K562 (cell line): ENCODE results near the gene RAB1B. TPM values are rescaled to one million over a fixed set of nuclear protein-coding genes. Genes with fewer than 3 reads are reported as not detected.
"Not testable (repeated sequence)": the region's sequence is repeated elsewhere in the genome, so short reads cannot be mapped to it uniquely, and the experiment has no call there.

ENCODE experiments used
- ATAC-seq: fragments of 200-7000 bp; cut with Tn5 transposase; 3 replicates; pipeline ENCODE4 v1.9.1; 2020; ENCODE audit warnings: moderate library complexity
- BruUV-seq: library from RNA; stranded (reverse); fragments of 400-500 nt; replicated peaks from 2 replicates; lab custom pipeline; 2021; lab: Mats Ljungman, UMichigan
- CTCF ChIA-PET: fragments of 300-600 bp; formaldehyde crosslinking; extraction: SDS; loops from one replicate; lab custom pipeline; 2021; ENCODE audit warnings: low intra/inter-chr PET ratio; lab: Yijun Ruan, JAX
- POLR2A ChIA-PET: fragments of 300-600, 350-650 bp; sonication (Branson Sonifier 250); formaldehyde crosslinking; extraction: SDS; loops from one replicate; lab custom pipeline; 2021; ENCODE audit warnings: antibody characterized with exemption, inconsistent platforms; lab: Yijun Ruan, JAX
- DNase-seq, 4 experiments: peaks; one replicate each; pipeline versions ENCODE4 v3.0.0 to v3.0.0-alpha.2; 2011 to 2018; ENCODE audit warnings: low spot score in 3 of 4, mixed read lengths in 3 of 4; ENCODE audit errors: extremely low read depth in 1 of 4
- FAIRE-seq: peaks from 2 replicates; lab custom pipeline; 2011; peaks lifted over from hg19 to GRCh38; lab: Jason Lieb, UNC
- H2AFZ ChIP-seq: 2 replicates; pipeline ENCODE4 v1.6.0; 2011; ENCODE audit warnings: low read depth, low read length, control low read depth, inconsistent platforms
- H3K27ac ChIP-seq: fragments of 200-600 bp; 3 replicates; pipeline ENCODE4 v1.8.0; 2011; ENCODE audit warnings: low read depth, mild to moderate bottlenecking, control low read depth, inconsistent platforms, low read length, moderate library complexity, mixed read lengths; ENCODE audit errors: extremely low read depth
- H3K27me3 ChIP-seq, 2 experiments: fragments of 300-600 bp in 1 of 2; 2 replicates in 1 of 2; 3 replicates in 1 of 2; pipeline versions ENCODE4 v1.6.0 to v1.8.0; 2011; ENCODE audit warnings: inconsistent platforms in 2 of 2, low read length in 2 of 2, mild to moderate bottlenecking in 1 of 2, mixed read lengths in 1 of 2, moderate library complexity in 1 of 2; ENCODE audit not compliant: control insufficient read depth in 2 of 2, insufficient read depth in 2 of 2
- H3K36me3 ChIP-seq: fragments of 300-600 bp; 3 replicates; pipeline ENCODE4 v1.8.0; 2011; ENCODE audit warnings: mild to moderate bottlenecking, low read length, inconsistent platforms; ENCODE audit not compliant: control insufficient read depth, insufficient read depth
- H3K4me1 ChIP-seq, 2 experiments: fragments of 200-600 bp in 1 of 2; replicated peaks in 1 of 2; 2 replicates in 1 of 2; 3 replicates in 1 of 2; pipeline versions ENCODE4 v1.5.1 to v1.8.0; 2011; ENCODE audit warnings: inconsistent platforms in 2 of 2, low read length in 2 of 2, mild to moderate bottlenecking in 1 of 2, mixed read lengths in 1 of 2, moderate library complexity in 1 of 2; ENCODE audit not compliant: control insufficient read depth in 2 of 2, insufficient read depth in 2 of 2
- H3K4me2 ChIP-seq: 2 replicates; pipeline ENCODE4 v1.6.1; 2011; ENCODE audit warnings: low read length, control low read depth, inconsistent platforms, mixed read lengths; ENCODE audit not compliant: insufficient read depth
- H3K4me3 ChIP-seq: fragments of 200-600 bp; sonication (generic), shearing (Covaris generic); 2 replicates; pipeline ENCODE4 v1.5.1; 2016; ENCODE audit warnings: control low read depth, inconsistent platforms
- H3K79me2 ChIP-seq: fragments of 200-600 bp; 3 replicates; pipeline ENCODE4 v1.8.0; 2011; ENCODE audit warnings: low read length, inconsistent platforms; ENCODE audit not compliant: control insufficient read depth, insufficient read depth
- H3K9ac ChIP-seq, 2 experiments: 2 replicates each; pipeline versions ENCODE4 v1.6.0 to v1.6.1; 2011; ENCODE audit warnings: low read depth in 2 of 2, low read length in 2 of 2, control low read depth in 1 of 2, inconsistent platforms in 1 of 2, mild to moderate bottlenecking in 1 of 2, mixed read lengths in 1 of 2; ENCODE audit not compliant: insufficient read depth in 1 of 2
- H3K9me1 ChIP-seq: one replicate; pipeline ENCODE4 v1.6.0; 2011; ENCODE audit warnings: inconsistent platforms, mild to moderate bottlenecking, low read length, moderate library complexity; ENCODE audit not compliant: control insufficient read depth, insufficient read depth
- H3K9me3 ChIP-seq: replicated peaks from 2 replicates; pipeline ENCODE4 v1.5.1; 2011; ENCODE audit warnings: low read depth, low read length, inconsistent platforms; ENCODE audit not compliant: control insufficient read depth, insufficient read depth
- H4K20me1 ChIP-seq: replicated peaks from 2 replicates; pipeline ENCODE4 v1.6.1; 2011; ENCODE audit warnings: low read length, inconsistent platforms, mixed read lengths; ENCODE audit not compliant: control insufficient read depth, insufficient read depth
- ARID2 ChIP-seq: fragments of 450-650 bp; IDR thresholded peaks from 2 replicates; pipeline ENCODE4 v1.6.1; 2017; ENCODE audit warnings: antibody characterized with exemption, mild to moderate bottlenecking
- BCOR ChIP-seq: fragments of 450-650 bp; IDR thresholded peaks from 2 replicates; pipeline ENCODE4 v1.6.1; 2016
- CLOCK ChIP-seq: fragments of 250-450 bp; sonication (Bioruptor Pico); IDR thresholded peaks from 2 replicates; pipeline ENCODE4 v1.4.0; 2020; ENCODE audit warnings: mild to moderate bottlenecking, moderate library complexity, borderline replicate concordance
- KDM1A ChIP-seq, 2 experiments: fragments of 450-650 bp; IDR thresholded peaks; 2 replicates each; pipeline ENCODE4 v1.6.1; 2016; ENCODE audit warnings: mild to moderate bottlenecking in 2 of 2
- MAFF ChIP-seq: IDR thresholded peaks from 2 replicates; pipeline ENCODE4 v1.6.1; 2012; ENCODE audit warnings: low read length, improper control_type of control experiment
- PTTG1 ChIP-seq: fragments of 450-650 bp; IDR thresholded peaks from 2 replicates; pipeline ENCODE4 v1.6.1; 2016; ENCODE audit warnings: low read depth, mild to moderate bottlenecking, missing genetic modification characterization, missing compliant biosample characterization
- ZBTB43 ChIP-seq: sonication (generic); formaldehyde crosslinking; IDR thresholded peaks from 2 replicates; pipeline ENCODE4 v1.8.0; 2023; ENCODE audit warnings: mild to moderate bottlenecking, missing genetic modification reagents
- ZNF134 ChIP-seq: fragments of 250-450 bp; sonication (Bioruptor Pico); conservative IDR thresholded peaks from 2 replicates; pipeline ENCODE4 v1.4.0; 2020
- ZNF444 ChIP-seq: fragments of 250-450 bp; sonication (Bioruptor Pico); IDR thresholded peaks from 2 replicates; pipeline ENCODE4 v1.4.0; 2020; ENCODE audit warnings: mild to moderate bottlenecking, moderate library complexity
- ZNF512 ChIP-seq: IDR thresholded peaks from 2 replicates; pipeline ENCODE4 v1.6.1; 2016; ENCODE audit warnings: missing genetic modification characterization, missing compliant biosample characterization
- WGBS: fragments of 100-300 bp; shearing (Covaris generic); methylation state at CpG from one replicate; pipeline ENCODE4 v1.1.6; 2016; ENCODE audit warnings: low coverage, mixed read lengths; ENCODE audit not compliant: insufficient coverage; ENCODE audit errors: missing lambda C conversion rate; 5-methylcytosine and 5-hydroxymethylcytosine counted together
- in situ Hi-C: fragments of 300-500 bp; cut with MboI; formaldehyde crosslinking; loops from 4 replicates; pipeline ENCODE4 v1.15.0; 2018; ENCODE audit warnings: inconsistent platforms, mixed read lengths
- intact Hi-C: fragments of 100-400 bp; cut with micrococcal nuclease; formaldehyde crosslinking; loops from 2 replicates; pipeline ENCODE4 v1.14.2; 2022
- polyA plus RNA-seq, 8 experiments: library from polyadenylated mRNA; depleted of rRNA in 4 of 8; stranded (reverse) in 5 of 8; unstranded in 3 of 8; fragments of >200 nt; fragmentation: Nextera tagmentation in 2 of 8; fragmentation: Illumina TruSeq in 1 of 8; extraction: Ambion mirVana in 2 of 8; extraction: Trizol in 1 of 8; gene quantifications; 2 replicates each; pipeline versions ENCODE4 v1.2.1 to v1.2.3, GENCODE V29; 2011 to 2014; ENCODE audit warnings: inconsistent platforms in 1 of 8, missing spikeins in 1 of 8
- total RNA-seq, 7 experiments: library from RNA; depleted of rRNA in 6 of 7; stranded (reverse); fragments of >200 nt in 6 of 7; fragmentation: Illumina TruSeq in 2 of 7; extraction: Trizol in 2 of 7; gene quantifications; 2 replicates each; pipeline versions ENCODE4 v1.2.1 to v1.2.3, GENCODE V29; 2011 to 2021; ENCODE audit warnings: low replicate concordance in 1 of 7

RAB1B gene
- total and polyA plus RNA-seq, 9 of the 15 experiments (the other 6 are each of a cell fraction or from before 2014, with no cell fraction given): 5.6 to 146 (median 98.6) TPM

GRCh38 chr11:66320748-66321147 lies 52.3 kb downstream of the RAB1B start:
- CTCF ChIA-PET, in situ Hi-C loops, H3K36me3 ChIP-seq, H3K9me1 ChIP-seq, H4K20me1 ChIP-seq, H3K27me3 ChIP-seq, intact Hi-C loops, H3K9me3 ChIP-seq, H3K27ac ChIP-seq, ATAC-seq, H2AFZ ChIP-seq, BruUV-seq, H3K4me2 ChIP-seq, H3K79me2 ChIP-seq, DNase-seq, H3K9ac ChIP-seq, H3K4me3 ChIP-seq, POLR2A ChIA-PET, FAIRE-seq: not testable (repeated sequence)
- peaks cover 0 to 46% of the 10 kb centered on the region in 2 experiments; a peak in 2 of 5 replicates for H3K4me1 ChIP-seq
- WGBS: 20% methylated on average over 4 of the region's 6 CpGs
- peak in 1 of 2 experiments; percentile 13; a peak in 1 of 4 replicates for TF ChIP-seq KDM1A (IDR thresholded peaks at IDR 0.05)
- TF ChIP-seq BCOR: peak; percentile 53; the same call in 1 of the 2 replicates

- Histone ChIP-seq H3K4me1 (peaks cover 0 to 46% of the 10 kb centered on the region in 2 experiments; a peak in 3 of 5 replicates), H2AFZ (no peak overlapping the region), H3K27ac (no peak overlapping the region), H3K36me3 (no peaks in the 10 kb centered on the region), H3K9me3 (no peaks in the 10 kb centered on the region), H3K27me3 (no peaks in the 10 kb centered on the region), H3K4me3 (no peak overlapping the region), H3K4me2 (no peak overlapping the region), H3K79me2 (no peaks in the 10 kb centered on the region), H3K9me1 (peaks cover 2% of the 10 kb centered on the region), H4K20me1 (no peaks in the 10 kb centered on the region), H3K9ac (no peak overlapping the region)
- in situ Hi-C loops (no loop called here), intact Hi-C loops (no loop called here)
- no peak for FAIRE-seq
- DNase-seq: no peak
- ATAC-seq: no peak
- no TSS peak for BruUV-seq
- 27% methylated on average over 4 of the region's 4 CpGs for WGBS
- ChIA-PET POLR2A (interaction anchor here (1.4 kb wide), 1 partner anchor 8 kb away, joined by 9 read pairs; no protein-coding TSS in a partner anchor), CTCF (interaction anchor here (0.6 to 1.5 kb wide), 2 partner anchors 10 to 98 kb away, joined by 5 to 16 read pairs; no protein-coding TSS in a partner anchor)
- TF ChIP-seq ZNF512 (tag) (no peak), MAFF (no peak), ZBTB43 (CRISPR knock-in tag) (no peak), ARID2 (no peak), CLOCK (CRISPR knock-in tag) (no peak), PTTG1 (tag) (no peak), ZNF444 (no peak), ZNF134 (no peak)
Observed at GRCh38 chr11:66321606-66322005, 53.2 kb downstream of the RAB1B start.
